HepG2 (cell line): ENCODE measurements around the gene ABCA8. TPM values are rescaled to one million over a fixed set of nuclear protein-coding genes. Genes with fewer than 3 reads are reported as not detected.

Source experiments
- ATAC-seq: fragments of 200-7000 bp; cut with Tn5 transposase; 3 replicates; pipeline ENCODE4 v1.9.1; 2020; ENCODE audit warnings: mild to moderate bottlenecking, moderate library complexity
- BruUV-seq: library from RNA; stranded (reverse); fragments of 400-500 nt; replicated peaks from 2 replicates; lab custom pipeline; 2021; lab: Mats Ljungman, UMichigan
- CTCF ChIA-PET: fragments of 300-600 bp; formaldehyde crosslinking; extraction: SDS; loops from one replicate; lab custom pipeline; 2021; ENCODE audit warnings: low total read pairs, inconsistent platforms, low intra/inter-chr PET ratio; lab: Yijun Ruan, JAX
- POLR2A ChIA-PET: fragments of 350-600 bp; sonication (Branson Sonifier 250); formaldehyde crosslinking; loops from one replicate; lab custom pipeline; 2020; ENCODE audit warnings: antibody characterized with exemption, inconsistent platforms; lab: Yijun Ruan, JAX
- DNase-seq: peaks from one replicate; pipeline ENCODE4 v3.0.0-alpha.2; 2015; ENCODE audit warnings: low spot score
- FAIRE-seq: peaks from 3 replicates; lab custom pipeline; 2011; peaks lifted over from hg19 to GRCh38; lab: Jason Lieb, UNC
- H2AFZ ChIP-seq: one replicate; pipeline ENCODE4 v1.6.1; 2011; ENCODE audit warnings: low read length, inconsistent platforms
- H3K27ac ChIP-seq: fragments of 300-600 bp; 3 replicates; pipeline ENCODE4 v1.8.0; 2011; ENCODE audit warnings: mixed run types, mild to moderate bottlenecking, mixed read lengths, low read length, inconsistent platforms; ENCODE audit not compliant: insufficient read depth; ENCODE audit errors: extremely low read length
- H3K27me3 ChIP-seq, 2 experiments: fragments of 200-600 bp in 1 of 2; 2 replicates in 1 of 2; 3 replicates in 1 of 2; pipeline versions ENCODE4 v1.6.0 to v1.8.0; 2011; ENCODE audit warnings: low read length in 2 of 2, mild to moderate bottlenecking in 2 of 2, moderate library complexity in 2 of 2, inconsistent platforms in 1 of 2; ENCODE audit not compliant: insufficient read depth in 2 of 2, control insufficient read depth in 1 of 2
- H3K36me3 ChIP-seq, 2 experiments: fragments of 200-600 bp in 1 of 2; replicated peaks in 1 of 2; 2 replicates in 1 of 2; 3 replicates in 1 of 2; pipeline versions ENCODE4 v1.5.1 to v1.8.0; 2011; ENCODE audit warnings: low read length in 2 of 2, inconsistent platforms in 1 of 2; ENCODE audit not compliant: insufficient read depth in 2 of 2, control insufficient read depth in 1 of 2
- H3K4me1 ChIP-seq: 2 replicates; pipeline ENCODE4 v1.5.1; 2012; ENCODE audit warnings: low read length, inconsistent platforms; ENCODE audit not compliant: insufficient read depth
- H3K4me2 ChIP-seq: 2 replicates; pipeline ENCODE4 v1.6.0; 2011; ENCODE audit warnings: low read depth, low read length, inconsistent platforms
- H3K4me3 ChIP-seq, 3 experiments: fragments of 200-600 bp in 1 of 3; sonication (generic), shearing (Covaris generic) in 1 of 3; replicated peaks in 1 of 3; 2 replicates each; pipeline ENCODE4 v1.5.1; 2011 to 2016; ENCODE audit warnings: low read length in 3 of 3, inconsistent platforms in 2 of 3, low read depth in 2 of 3, mild to moderate bottlenecking in 2 of 3, control low read depth in 1 of 3, mixed read lengths in 1 of 3; ENCODE audit not compliant: insufficient read depth in 1 of 3
- H3K79me2 ChIP-seq: one replicate; pipeline ENCODE4 v1.6.1; 2011; ENCODE audit warnings: low read length, inconsistent platforms; ENCODE audit not compliant: insufficient read depth
- H3K9ac ChIP-seq: 2 replicates; pipeline ENCODE4 v1.6.0; 2011; ENCODE audit warnings: mild to moderate bottlenecking, low read depth, low read length, inconsistent platforms; ENCODE audit not compliant: insufficient read depth
- H3K9me3 ChIP-seq: 2 replicates; pipeline ENCODE4 v1.5.1; 2012; ENCODE audit warnings: mild to moderate bottlenecking, low read length
- H4K20me1 ChIP-seq: 2 replicates; pipeline ENCODE4 v1.6.0; 2011; ENCODE audit warnings: inconsistent platforms, mild to moderate bottlenecking, low read length, moderate library complexity; ENCODE audit not compliant: insufficient read depth
- ATM ChIP-seq: fragments of 450-650 bp; IDR thresholded peaks from 2 replicates; pipeline ENCODE4 v1.7.1; 2017; ENCODE audit warnings: mild to moderate bottlenecking, borderline replicate concordance
- CREB3 ChIP-seq: sonication (generic); formaldehyde crosslinking; IDR thresholded peaks from 2 replicates; pipeline ENCODE4 v1.5.0; 2020; ENCODE audit warnings: missing genetic modification reagents
- HOXA3 ChIP-seq: sonication (generic); formaldehyde crosslinking; IDR thresholded peaks from 2 replicates; pipeline ENCODE4 v1.5.0; 2020; ENCODE audit warnings: missing genetic modification reagents
- MBNL3 ChIP-seq: fragments of 250-450 bp; sonication (Bioruptor Pico); conservative IDR thresholded peaks from 2 replicates; pipeline ENCODE4 v1.8.0; 2022; ENCODE audit warnings: mild to moderate bottlenecking, inconsistent platforms
- MED1 ChIP-seq: sonication (generic); formaldehyde crosslinking; IDR thresholded peaks from 2 replicates; pipeline ENCODE4 v1.4.0; 2020; ENCODE audit warnings: missing genetic modification reagents
- MEIS2 ChIP-seq: sonication (generic); formaldehyde crosslinking; IDR thresholded peaks from 2 replicates; pipeline ENCODE4 v1.9.0; 2021; ENCODE audit warnings: mild to moderate bottlenecking, missing genetic modification reagents
- REL ChIP-seq: sonication (generic); formaldehyde crosslinking; conservative IDR thresholded peaks from 2 replicates; pipeline ENCODE4 v1.8.0; 2022; ENCODE audit warnings: mild to moderate bottlenecking, missing genetic modification reagents, moderate library complexity
- SMAD1 ChIP-seq: sonication (generic); formaldehyde crosslinking; IDR thresholded peaks from 2 replicates; pipeline ENCODE4 v1.4.0; 2020; ENCODE audit warnings: missing genetic modification reagents, low read depth, mild to moderate bottlenecking, borderline replicate concordance
- YEATS4 ChIP-seq: sonication (generic); formaldehyde crosslinking; IDR thresholded peaks from 2 replicates; pipeline ENCODE4 v1.4.0; 2020; ENCODE audit warnings: missing genetic modification reagents, borderline replicate concordance
- ZHX1 ChIP-seq: sonication (generic); formaldehyde crosslinking; IDR thresholded peaks from 2 replicates; pipeline ENCODE4 v1.8.1; 2022; ENCODE audit warnings: low read depth, mild to moderate bottlenecking, missing genetic modification reagents
- ZMYM3 ChIP-seq: sonication (generic); formaldehyde crosslinking; IDR thresholded peaks from 2 replicates; pipeline ENCODE4 v1.5.1; 2020; ENCODE audit warnings: mild to moderate bottlenecking, missing genetic modification reagents
- ZNF432 ChIP-seq: sonication (generic); formaldehyde crosslinking; IDR thresholded peaks from 2 replicates; pipeline ENCODE4 v1.5.0; 2020; ENCODE audit warnings: missing genetic modification reagents, mild to moderate bottlenecking, borderline replicate concordance
- ZNF484 ChIP-seq: sonication (generic); formaldehyde crosslinking; IDR thresholded peaks from 2 replicates; pipeline ENCODE4 v1.5.1; 2020; ENCODE audit warnings: mild to moderate bottlenecking, low read depth, missing genetic modification reagents, borderline replicate concordance
- ZNF546 ChIP-seq: sonication (generic); formaldehyde crosslinking; conservative IDR thresholded peaks from 2 replicates; pipeline ENCODE4 v1.8.1; 2023; ENCODE audit warnings: mild to moderate bottlenecking, missing genetic modification reagents
- ZNF749 ChIP-seq: sonication (generic); formaldehyde crosslinking; IDR thresholded peaks from 2 replicates; pipeline ENCODE4 v1.8.0; 2022; ENCODE audit warnings: mild to moderate bottlenecking, missing genetic modification reagents, moderate library complexity, borderline replicate concordance
- ZNF777 ChIP-seq: sonication (generic); formaldehyde crosslinking; IDR thresholded peaks from 2 replicates; pipeline ENCODE4 v1.4.0; 2020; ENCODE audit warnings: missing genetic modification reagents
- WGBS: methylation state at CpG from one replicate; pipeline ENCODE4 v1.1.6; 2017; ENCODE audit warnings: low lambda C conversion rate; 5-methylcytosine and 5-hydroxymethylcytosine counted together
- in situ Hi-C: cut with HindIII; loops from 2 replicates; pipeline ENCODE4 v1.10.0; 2017; ENCODE audit warnings: low pct_unique_long_range_greater_than_20kb; ENCODE audit not compliant: extremely low pct_ligation_motif_present
- intact Hi-C: fragments of 100-400 bp; cut with micrococcal nuclease; formaldehyde crosslinking; loops from one replicate; pipeline ENCODE4 v1.10.0; 2022; ENCODE audit not compliant: unreplicated experiment
- polyA plus RNA-seq, 8 experiments: library from polyadenylated mRNA; depleted of rRNA in 3 of 8; stranded (reverse) in 7 of 8; unstranded in 1 of 8; fragments of >200 nt; fragmentation: Illumina TruSeq in 4 of 8; extraction: Trizol in 4 of 8; gene quantifications; 2 replicates each; pipeline versions ENCODE4 v1.2.1 to v1.2.3, GENCODE V29; 2011 to 2016; ENCODE audit warnings: low read depth in 4 of 8, missing spikeins in 1 of 8, mixed read lengths in 1 of 8; ENCODE audit not compliant: insufficient read depth in 1 of 8
- total RNA-seq, 5 experiments: library from RNA; depleted of rRNA; stranded (reverse); fragments of >200 nt; fragmentation: Illumina TruSeq; extraction: Trizol; gene quantifications; 2 replicates each; pipeline ENCODE4 v1.2.3, GENCODE V29; 2016; ENCODE audit warnings: low read depth in 1 of 5

ABCA8 gene
- total and polyA plus RNA-seq, 2 of the 13 experiments (the other 11 are each of a cell fraction or from before 2014, with no cell fraction given) = 0.05 to 0.18 TPM

GRCh38 chr17:68835071-68835470 is 120.1 kb downstream of the ABCA8 start:
- Histone ChIP-seq H3K36me3 (no peaks in the 10 kb centered on the region), H3K79me2 (no peaks in the 10 kb centered on the region), H3K9ac (no peak overlapping the region), H3K4me3 (no peak overlapping the region), H2AFZ (no peak overlapping the region)
- DNase-seq (no peak), FAIRE-seq (no peak), ATAC-seq (no peak)
- intact Hi-C loops = no loop called here
- in situ Hi-C loops = no loop called here
- TF ChIP-seq HOXA3 (CRISPR knock-in tag) = no peak
- TF ChIP-seq ATM = no peak
- TF ChIP-seq, all 625 proteins: peak for 0
- H4K20me1 ChIP-seq = no peaks in the 10 kb centered on the region
- H3K4me1 ChIP-seq = no peaks in the 10 kb centered on the region
- no peak overlapping the region for H3K27ac ChIP-seq
- CTCF ChIA-PET = interaction anchor here (1.0 kb wide), 1 partner anchor 57 kb away, joined by 3 read pairs; no protein-coding TSS in a partner anchor
- BruUV-seq = no TSS peak
- peaks cover 14% of the 10 kb centered on the region; the same call in 1 of the 2 replicates for H3K9me3 ChIP-seq
- WGBS = 66% methylated on average over 2 of the region's 2 CpGs
- H3K4me2 ChIP-seq = no peak overlapping the region
- POLR2A ChIA-PET = no interaction called here
- H3K27me3 ChIP-seq = no peaks in the 10 kb centered on the region; a peak in 1 of 5 replicates

GRCh38 chr17:68834328-68834836 is 120.8 kb downstream of the ABCA8 start:
- BruUV-seq = no TSS peak
- ATAC-seq (no peak), DNase-seq (no peak), FAIRE-seq (no peak)
- H4K20me1 ChIP-seq = no peaks in the 10 kb centered on the region
- 88% methylated on average over 2 of the region's 2 CpGs for WGBS
- intact Hi-C loops (no loop called here), in situ Hi-C loops (no loop called here)
- no peak overlapping the region for H3K4me2 ChIP-seq
- CTCF ChIA-PET = interaction anchor here (1.0 kb wide), 1 partner anchor 57 kb away, joined by 3 read pairs; no protein-coding TSS in a partner anchor
- H3K36me3 ChIP-seq = no peaks in the 10 kb centered on the region
- no peak overlapping the region for H3K27ac ChIP-seq
- H3K9ac ChIP-seq = no peak overlapping the region
- H3K4me1 ChIP-seq = no peaks in the 10 kb centered on the region
- no peaks in the 10 kb centered on the region; a peak in 1 of 5 replicates for H3K27me3 ChIP-seq
- no peak overlapping the region for H2AFZ ChIP-seq
- POLR2A ChIA-PET = no interaction called here
- H3K79me2 ChIP-seq = no peaks in the 10 kb centered on the region
- peaks cover 14% of the 10 kb centered on the region; the same call in 1 of the 2 replicates for H3K9me3 ChIP-seq
- TF ChIP-seq ZNF546 (CRISPR knock-in tag) (no peak), MEIS2 (CRISPR knock-in tag) (no peak), HOXA3 (CRISPR knock-in tag) (no peak), YEATS4 (CRISPR knock-in tag) (no peak), CREB3 (CRISPR knock-in tag) (no peak), ZNF484 (CRISPR knock-in tag) (no peak), ZHX1 (CRISPR knock-in tag) (no peak), ZMYM3 (CRISPR knock-in tag) (no peak), REL (no peak), ZNF432 (no peak), SMAD1 (CRISPR knock-in tag) (no peak), MED1 (CRISPR knock-in tag) (no peak), ZNF749 (no peak), ZNF777 (no peak), MBNL3 (CRISPR knock-in tag) (no peak)
- no peak overlapping the region for H3K4me3 ChIP-seq
